Stomach (tissue), 4 donors: ENCODE data around the gene FUT2.

ENCODE experiments used
- POLR2A ChIP-seq, 4 donors: fragments of 450-650 bp; IDR thresholded peaks; one replicate each; pipeline ENCODE4 v1.6.1; 2016; ENCODE audit warnings: antibody characterized with exemption in 4 of 4, control low read depth in 2 of 4, mild to moderate bottlenecking in 1 of 4, moderate library complexity in 1 of 4
- TF ChIP-seq, protein P1 (sequence below), 7 experiments: fragments of 450-650 bp in 4 of 7; fragments of 200-600 bp in 3 of 7; sonication (generic) in 3 of 7; IDR thresholded peaks; one replicate each; pipeline ENCODE4 v1.5.1; 2016 to 2019; ENCODE audit warnings: antibody characterized with exemption in 7 of 7, control low read depth in 2 of 7, mild to moderate bottlenecking in 1 of 7

DNA sequence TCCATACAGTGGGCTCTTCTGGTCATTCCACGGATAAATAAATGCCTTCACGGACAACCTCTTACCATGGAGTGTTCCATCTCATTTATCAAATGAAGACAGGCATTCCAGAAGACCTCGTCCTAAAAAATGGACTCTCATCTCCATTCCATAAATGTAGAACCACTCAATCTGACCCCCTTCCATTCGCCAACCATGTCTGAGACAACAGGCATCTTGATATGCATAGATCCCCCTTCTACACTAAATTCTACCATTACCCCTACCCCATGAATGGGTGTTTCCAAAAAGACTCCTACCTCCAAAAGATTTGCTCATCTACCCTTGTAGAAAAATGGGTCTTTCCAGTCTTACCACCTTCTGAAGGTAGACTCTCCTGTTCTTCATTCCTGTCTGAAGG lies 35.7 kb downstream of the FUT2 start:
- TF ChIP-seq, protein P1, sequence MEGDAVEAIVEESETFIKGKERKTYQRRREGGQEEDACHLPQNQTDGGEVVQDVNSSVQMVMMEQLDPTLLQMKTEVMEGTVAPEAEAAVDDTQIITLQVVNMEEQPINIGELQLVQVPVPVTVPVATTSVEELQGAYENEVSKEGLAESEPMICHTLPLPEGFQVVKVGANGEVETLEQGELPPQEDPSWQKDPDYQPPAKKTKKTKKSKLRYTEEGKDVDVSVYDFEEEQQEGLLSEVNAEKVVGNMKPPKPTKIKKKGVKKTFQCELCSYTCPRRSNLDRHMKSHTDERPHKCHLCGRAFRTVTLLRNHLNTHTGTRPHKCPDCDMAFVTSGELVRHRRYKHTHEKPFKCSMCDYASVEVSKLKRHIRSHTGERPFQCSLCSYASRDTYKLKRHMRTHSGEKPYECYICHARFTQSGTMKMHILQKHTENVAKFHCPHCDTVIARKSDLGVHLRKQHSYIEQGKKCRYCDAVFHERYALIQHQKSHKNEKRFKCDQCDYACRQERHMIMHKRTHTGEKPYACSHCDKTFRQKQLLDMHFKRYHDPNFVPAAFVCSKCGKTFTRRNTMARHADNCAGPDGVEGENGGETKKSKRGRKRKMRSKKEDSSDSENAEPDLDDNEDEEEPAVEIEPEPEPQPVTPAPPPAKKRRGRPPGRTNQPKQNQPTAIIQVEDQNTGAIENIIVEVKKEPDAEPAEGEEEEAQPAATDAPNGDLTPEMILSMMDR (IDR thresholded peaks at IDR 0.05): no peak
- TF ChIP-seq POLR2A (IDR thresholded peaks at IDR 0.05): no peak
